ENCODE data around the gene DNASE1L3.
A peak's percentile ranks its signal among the peaks of the same experiment; 100 is the strongest.

DNASE1L3 gene

GRCh38 chr3:58167431-58168351 lies 43.1 kb downstream of the DNASE1L3 start:
- TF ChIP-seq CTCF (IDR thresholded peaks at IDR 0.05; ENCODE audit: insufficient read depth, low read length, poor library complexity, severe bottlenecking) (peak; percentile 85), EZH2phosphoT487 (conservative IDR thresholded peaks at IDR 0.05; ENCODE audit: low read length) (no peak)
- Histone ChIP-seq H3F3A (ENCODE audit: insufficient read depth) (no peaks in the 10 kb centered on the region), H4K20me1 (ENCODE audit: low read depth, low read length) (no peaks in the 10 kb centered on the region), H3K36me3 (ENCODE audit: low read length) (no peaks in the 10 kb centered on the region), H3K27ac (ENCODE audit: low read depth, low read length) (no peak overlapping the region), H2AFZ (ENCODE audit: low read depth, low read length, severe bottlenecking) (no peak overlapping the region), H3K4me3 (ENCODE audit: insufficient read depth, low read length, poor library complexity, severe bottlenecking) (no peak overlapping the region), H3K4me2 (ENCODE audit: low read depth, low read length, poor library complexity, severe bottlenecking) (no peak overlapping the region), H3K9me2 (replicated peaks; ENCODE audit: insufficient read depth, low read length) (no peaks in the 10 kb centered on the region), H3K79me2 (ENCODE audit: insufficient read depth, low read length) (no peaks in the 10 kb centered on the region), H3K9me3 (ENCODE audit: insufficient read depth, low read length) (no peaks in the 10 kb centered on the region), H3K27me3 (ENCODE audit: low read length) (no peaks in the 10 kb centered on the region), H3K9ac (ENCODE audit: low read length) (no peak overlapping the region)

GRCh38 chr3:58164906-58165821 lies 45.6 kb downstream of the DNASE1L3 start:
- Histone ChIP-seq H3K9ac (ENCODE audit: low read length) (no peak overlapping the region), H3K27ac (ENCODE audit: low read depth, low read length) (no peak overlapping the region), H3K9me2 (replicated peaks; ENCODE audit: insufficient read depth, low read length) (no peaks in the 10 kb centered on the region), H3K79me2 (ENCODE audit: insufficient read depth, low read length) (no peaks in the 10 kb centered on the region), H3K27me3 (ENCODE audit: low read length) (no peaks in the 10 kb centered on the region), H3K9me3 (ENCODE audit: insufficient read depth, low read length) (no peaks in the 10 kb centered on the region), H3K4me2 (ENCODE audit: low read depth, low read length, poor library complexity, severe bottlenecking) (no peak overlapping the region), H3K4me3 (ENCODE audit: insufficient read depth, low read length, poor library complexity, severe bottlenecking) (no peak overlapping the region), H2AFZ (ENCODE audit: low read depth, low read length, severe bottlenecking) (no peak overlapping the region), H4K20me1 (ENCODE audit: low read depth, low read length) (no peaks in the 10 kb centered on the region), H3F3A (ENCODE audit: insufficient read depth) (no peaks in the 10 kb centered on the region), H3K36me3 (ENCODE audit: low read length) (no peaks in the 10 kb centered on the region)
- TF ChIP-seq CTCF (IDR thresholded peaks at IDR 0.05; ENCODE audit: insufficient read depth, low read length, poor library complexity, severe bottlenecking), result no peak
- TF ChIP-seq EZH2phosphoT487 (conservative IDR thresholded peaks at IDR 0.05; ENCODE audit: low read length), result no peak

GRCh38 chr3:58164199-58164879 lies 46.4 kb downstream of the DNASE1L3 start:
- Histone ChIP-seq H3K36me3 (ENCODE audit: low read length) (no peaks in the 10 kb centered on the region), H3K27ac (ENCODE audit: low read depth, low read length) (no peak overlapping the region), H3K4me3 (ENCODE audit: insufficient read depth, low read length, poor library complexity, severe bottlenecking) (no peak overlapping the region), H4K20me1 (ENCODE audit: low read depth, low read length) (no peaks in the 10 kb centered on the region), H2AFZ (ENCODE audit: low read depth, low read length, severe bottlenecking) (no peak overlapping the region), H3K27me3 (ENCODE audit: low read length) (no peaks in the 10 kb centered on the region), H3K9me3 (ENCODE audit: insufficient read depth, low read length) (no peaks in the 10 kb centered on the region), H3K9me2 (replicated peaks; ENCODE audit: insufficient read depth, low read length) (no peaks in the 10 kb centered on the region), H3K4me2 (ENCODE audit: low read depth, low read length, poor library complexity, severe bottlenecking) (no peak overlapping the region), H3F3A (ENCODE audit: insufficient read depth) (no peaks in the 10 kb centered on the region), H3K79me2 (ENCODE audit: insufficient read depth, low read length) (no peaks in the 10 kb centered on the region), H3K9ac (ENCODE audit: low read length) (no peak overlapping the region)
- TF ChIP-seq EZH2phosphoT487 (conservative IDR thresholded peaks at IDR 0.05; ENCODE audit: low read length) (no peak), CTCF (IDR thresholded peaks at IDR 0.05; ENCODE audit: insufficient read depth, low read length, poor library complexity, severe bottlenecking) (no peak)
